Mononuclear cell (primary cell): ENCODE measurements around the gene KLHDC9. TPM values are rescaled to one million over a fixed set of nuclear protein-coding genes. Genes with fewer than 3 reads are reported as not detected.
A peak's percentile ranks its signal among the peaks of the same experiment; 100 is the strongest.
"Not testable (repeated sequence)": the region's sequence is repeated elsewhere in the genome, so short reads cannot be mapped to it uniquely, and the experiment has no call there.

Experiments used
- H3K27me3 ChIP-seq: 2 replicates; pipeline ENCODE4 v1.6.0; 2011; ENCODE audit warnings: low read length, control low read depth; ENCODE audit not compliant: insufficient read depth
- H3K4me1 ChIP-seq: 2 replicates; pipeline ENCODE4 v1.5.1; 2011; ENCODE audit warnings: mild to moderate bottlenecking, low read length, control low read depth; ENCODE audit not compliant: insufficient read depth
- H3K4me3 ChIP-seq: 2 replicates; pipeline ENCODE4 v1.5.1; 2011; ENCODE audit warnings: mild to moderate bottlenecking, low read length, moderate library complexity
- H3K9me3 ChIP-seq: 2 replicates; pipeline ENCODE4 v1.5.1; 2011; ENCODE audit warnings: low read depth, mild to moderate bottlenecking, control low read depth, low read length
- total RNA-seq: library from RNA; depleted of rRNA; stranded (reverse); fragments of >200 nt; gene quantifications from one replicate; pipeline ENCODE4 v1.2.3, GENCODE V29; 2012

KLHDC9 gene, protein sequence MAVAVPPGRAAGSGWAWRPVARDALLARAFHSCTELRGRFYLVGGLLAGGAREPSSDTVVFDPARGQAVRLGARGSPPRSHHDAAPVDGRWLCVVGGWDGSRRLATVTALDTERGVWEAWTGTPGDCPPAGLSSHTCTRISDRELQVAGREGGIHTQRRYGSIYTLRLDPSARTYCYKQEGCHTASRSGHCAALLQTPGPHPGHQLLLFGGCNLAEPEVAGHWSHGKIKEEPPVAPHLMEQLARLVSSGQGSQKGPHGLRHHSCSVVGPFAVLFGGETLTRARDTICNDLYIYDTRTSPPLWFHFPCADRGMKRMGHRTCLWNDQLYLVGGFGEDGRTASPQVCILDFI
- total RNA-seq: not detected

DNA sequence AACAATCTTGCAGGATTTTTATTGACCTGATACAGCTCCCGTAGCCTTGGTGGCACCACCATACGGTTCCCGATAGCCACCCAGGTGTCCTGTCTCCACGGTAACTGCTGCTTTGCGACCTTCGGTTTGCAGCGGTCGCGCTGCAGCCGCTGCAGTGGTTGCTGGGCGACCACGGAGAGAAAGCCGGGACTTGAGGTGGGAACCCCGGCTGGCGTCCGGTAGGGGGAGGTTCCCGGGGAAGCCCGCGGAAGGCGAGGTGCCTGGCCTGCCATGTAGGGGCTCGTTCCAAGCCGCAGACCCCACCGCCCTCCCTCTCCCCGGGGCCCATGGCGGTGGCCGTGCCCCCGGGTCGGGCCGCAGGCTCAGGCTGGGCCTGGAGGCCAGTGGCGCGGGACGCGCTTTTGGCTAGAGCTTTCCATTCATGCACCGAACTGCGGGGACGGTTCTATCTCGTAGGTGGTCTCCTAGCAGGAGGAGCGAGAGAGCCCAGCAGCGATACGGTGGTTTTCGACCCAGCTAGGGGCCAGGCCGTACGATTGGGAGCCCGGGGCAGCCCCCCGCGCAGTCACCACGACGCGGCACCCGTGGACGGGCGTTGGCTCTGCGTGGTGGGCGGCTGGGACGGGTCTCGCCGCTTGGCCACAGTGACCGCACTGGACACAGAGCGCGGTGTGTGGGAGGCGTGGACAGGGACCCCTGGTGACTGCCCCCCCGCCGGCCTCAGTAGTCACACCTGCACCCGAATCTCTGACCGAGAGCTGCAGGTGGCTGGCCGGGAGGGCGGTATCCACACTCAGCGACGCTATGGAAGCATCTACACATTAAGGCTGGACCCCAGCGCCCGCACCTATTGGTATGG, at the start of gene KLHDC9:
Gene KLHDC9, plus strand, starts transcription at position 152 of the 859 bp plus-strand sequence. Its CDS starts 175 bp downstream, at position 327.
- no peaks in the 10 kb centered on the region for H3K27me3 ChIP-seq
- no peaks in the 10 kb centered on the region for H3K9me3 ChIP-seq
- peaks cover 34% of the 10 kb centered on the region for H3K4me1 ChIP-seq
- H3K4me3 ChIP-seq: peak within 1 kb of the TSS; percentile 45

DNA sequence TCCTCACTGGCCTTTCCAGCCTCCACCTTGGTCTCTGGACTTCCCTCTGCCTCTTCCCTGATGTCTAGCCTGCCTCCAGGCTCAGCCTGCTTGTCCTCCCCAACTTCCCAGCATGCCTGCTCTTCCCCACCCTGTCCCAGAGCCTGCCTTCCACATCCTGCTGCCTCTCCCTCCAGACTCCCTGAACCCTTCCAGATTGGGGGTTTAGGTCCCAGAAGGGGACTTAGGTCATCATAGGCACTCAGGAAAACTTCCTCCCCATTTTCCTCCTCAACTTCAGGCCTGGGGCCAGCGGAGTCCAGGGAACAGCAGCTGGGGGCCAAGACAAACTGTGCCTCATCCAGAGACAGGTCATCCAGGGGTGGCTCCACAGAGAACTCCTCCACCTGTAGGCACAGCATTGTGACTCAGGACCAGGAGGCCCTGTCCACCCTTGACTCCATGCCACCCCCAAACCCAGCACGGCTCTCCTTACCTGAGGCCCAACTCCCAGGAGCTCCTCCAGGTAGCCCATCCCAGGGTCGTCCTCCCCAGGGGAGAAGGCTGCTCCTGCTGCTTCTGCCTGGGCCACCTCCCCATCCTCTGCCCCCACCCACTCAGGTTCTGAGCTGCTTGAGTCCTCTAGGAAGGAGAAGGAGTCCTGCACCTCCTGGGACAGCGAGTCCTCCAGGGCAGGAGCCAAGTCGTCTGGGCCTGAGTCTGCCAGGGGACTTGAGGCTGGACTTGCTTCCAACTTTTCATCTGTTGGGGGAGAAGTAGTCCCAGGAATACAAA, 49.0 kb upstream of the KLHDC9 start:
- H3K4me3 ChIP-seq: no peak overlapping the region
- H3K27me3 ChIP-seq: no peaks in the 10 kb centered on the region
- H3K4me1 ChIP-seq: peaks cover 52% of the 10 kb centered on the region
- H3K9me3 ChIP-seq: no peaks in the 10 kb centered on the region

DNA sequence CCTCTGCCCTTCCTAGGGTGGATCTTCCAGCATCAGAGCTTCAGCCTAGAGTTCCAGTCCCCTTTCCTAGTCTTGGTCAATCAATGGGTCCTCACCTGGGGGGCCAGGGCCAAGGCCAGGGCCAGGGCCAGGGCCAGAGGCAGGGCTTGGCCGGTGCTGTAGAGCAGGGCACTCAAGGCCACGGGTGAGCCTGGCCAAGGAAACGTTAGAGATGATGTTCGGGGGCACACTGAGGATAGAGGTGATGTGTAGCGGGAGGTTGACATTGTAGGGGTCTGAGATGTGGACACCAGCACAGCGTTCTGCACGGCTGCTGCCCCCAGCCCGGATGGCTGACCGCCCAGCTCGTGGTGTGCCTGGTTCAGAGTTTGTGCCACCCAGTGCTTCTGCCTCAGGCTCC, 46.9 kb upstream of the KLHDC9 start:
- H3K4me3 ChIP-seq: no peak overlapping the region
- H3K4me1 ChIP-seq: peaks cover 44% of the 10 kb centered on the region
- H3K9me3 ChIP-seq: no peaks in the 10 kb centered on the region
- no peaks in the 10 kb centered on the region for H3K27me3 ChIP-seq

DNA sequence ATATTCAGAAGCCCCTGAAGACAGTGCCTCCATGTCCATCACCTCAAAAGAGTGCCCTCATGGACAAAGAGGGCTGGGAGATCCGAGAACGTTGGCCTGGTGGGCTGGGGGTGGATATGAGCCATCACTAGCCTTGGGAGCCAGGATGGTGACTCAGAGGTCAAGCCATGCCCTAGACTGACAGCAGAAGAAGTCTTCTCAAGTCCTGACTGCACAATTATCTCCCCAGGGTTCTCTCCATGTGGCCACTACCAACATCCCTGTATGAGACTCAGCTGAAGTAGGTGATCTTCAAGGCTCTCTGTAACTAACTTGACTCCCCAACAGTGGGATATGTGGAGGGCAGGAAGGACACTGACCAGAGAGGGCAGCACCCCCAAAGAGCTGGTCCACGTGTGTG, 45.3 kb upstream of the KLHDC9 start:
- H3K9me3 ChIP-seq: no peaks in the 10 kb centered on the region
- H3K27me3 ChIP-seq: no peaks in the 10 kb centered on the region
- peaks cover 27% of the 10 kb centered on the region for H3K4me1 ChIP-seq
- no peak overlapping the region for H3K4me3 ChIP-seq

DNA sequence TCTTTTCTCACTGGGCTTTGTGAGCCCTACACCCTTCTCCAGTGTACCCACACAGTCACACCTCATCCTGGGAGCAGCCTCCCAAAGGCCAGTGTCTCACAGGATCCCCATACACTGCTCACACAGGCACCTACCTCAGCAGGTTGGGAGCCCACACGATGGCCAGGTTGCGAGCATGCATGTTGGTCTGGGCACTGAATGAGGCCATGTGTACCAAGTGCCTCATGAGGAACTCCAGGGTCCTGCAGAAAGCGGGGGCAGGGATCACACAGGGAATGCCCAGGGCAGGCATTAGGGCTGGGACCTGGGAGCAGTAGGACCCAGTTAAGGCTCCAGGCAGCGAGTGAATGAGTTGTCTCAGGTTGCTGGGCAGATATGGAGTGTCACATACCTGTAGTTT, 43.9 kb upstream of the KLHDC9 start:
- Histone ChIP-seq H3K4me3 (no peak overlapping the region), H3K9me3 (no peaks in the 10 kb centered on the region), H3K27me3 (no peaks in the 10 kb centered on the region), H3K4me1 (peaks cover 15% of the 10 kb centered on the region)

DNA sequence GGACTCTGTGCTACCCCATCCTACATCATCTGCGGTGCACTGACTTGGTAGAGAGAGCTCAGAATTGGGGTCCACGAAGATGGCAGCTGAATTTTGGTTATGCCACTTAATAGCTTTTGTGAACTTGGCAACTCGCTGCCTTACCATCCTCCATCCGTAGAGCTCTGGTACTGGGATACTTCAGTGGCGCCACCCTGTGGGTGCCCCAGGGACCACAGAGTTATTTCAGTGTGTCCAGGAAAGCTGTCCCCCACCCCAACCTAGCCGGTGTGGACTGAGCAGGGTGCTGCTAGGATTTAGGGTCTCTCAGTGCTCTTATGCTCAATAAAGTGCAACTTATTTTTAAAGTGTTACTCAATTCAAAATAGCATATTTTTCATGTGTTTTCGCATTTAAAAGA, 43.4 kb upstream of the KLHDC9 start:
- Histone ChIP-seq H3K27me3 (no peaks in the 10 kb centered on the region), H3K4me1 (peaks cover 16% of the 10 kb centered on the region), H3K9me3 (no peaks in the 10 kb centered on the region), H3K4me3 (no peak overlapping the region)

DNA sequence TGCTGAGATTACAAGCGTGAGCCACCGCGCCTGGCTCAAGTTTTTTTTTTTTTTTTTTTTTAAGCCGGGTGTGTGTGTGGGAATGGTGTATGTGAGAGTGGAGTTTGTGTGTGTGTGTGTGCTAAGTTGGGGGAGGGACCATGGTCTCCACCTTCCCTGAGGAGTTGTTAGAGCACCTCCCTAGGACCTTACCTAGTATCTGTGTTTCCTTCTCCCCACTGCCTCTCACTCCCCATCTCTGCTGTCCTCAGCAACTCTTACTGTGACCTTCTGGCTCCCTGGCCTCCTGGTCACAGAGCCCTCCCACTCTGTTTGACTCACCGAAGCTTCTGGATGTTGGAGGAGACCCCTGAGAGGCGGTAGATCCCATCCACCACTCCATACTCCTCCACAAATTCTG, 38.9 kb upstream of the KLHDC9 start:
- Histone ChIP-seq H3K4me1 (peaks cover 48% of the 10 kb centered on the region), H3K4me3 (no peak overlapping the region), H3K9me3 (no peaks in the 10 kb centered on the region), H3K27me3 (no peaks in the 10 kb centered on the region)

DNA sequence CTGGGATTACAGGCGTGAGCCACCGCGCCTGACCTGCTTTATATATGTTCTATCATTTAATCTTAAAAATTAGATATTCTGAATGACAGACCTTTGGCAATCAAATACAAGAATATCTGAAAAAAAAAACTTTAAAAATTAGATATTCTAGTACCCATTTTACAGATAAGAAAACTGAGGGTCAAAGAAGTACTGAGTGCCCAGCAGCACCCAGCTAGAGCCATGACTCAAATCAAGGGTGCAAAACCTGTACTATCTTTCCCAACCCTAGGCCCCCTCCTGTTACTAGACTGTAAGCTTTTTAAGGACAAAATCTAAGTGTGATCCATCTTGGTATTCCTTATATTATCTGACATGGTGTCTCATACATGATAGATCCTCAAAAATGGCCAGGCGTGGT, 36.7 kb upstream of the KLHDC9 start:
- Histone ChIP-seq H3K9me3 (no peaks in the 10 kb centered on the region), H3K4me3 (no peak overlapping the region), H3K27me3 (no peaks in the 10 kb centered on the region), H3K4me1 (peaks cover 68% of the 10 kb centered on the region)

DNA sequence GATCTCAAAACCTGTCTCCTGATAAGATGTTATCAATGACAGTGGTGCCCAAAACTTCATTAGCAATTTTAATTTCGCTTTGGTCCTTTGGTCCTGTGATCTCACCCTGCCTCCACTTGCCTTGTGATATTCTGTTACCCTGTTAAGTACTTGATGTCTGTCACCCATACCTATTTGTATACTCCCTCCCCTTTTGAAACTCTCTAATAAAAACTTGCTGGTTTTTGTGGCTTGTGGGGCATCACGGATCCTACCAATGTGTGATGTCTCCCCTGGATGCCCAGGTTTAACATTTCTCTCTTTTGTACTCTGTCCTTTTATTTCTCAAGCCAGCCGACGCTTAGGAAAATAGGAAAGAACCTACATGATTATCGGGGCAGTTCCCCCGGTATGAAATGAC, 34.2 kb upstream of the KLHDC9 start:
- H3K4me3 ChIP-seq, H3K9me3 ChIP-seq, H3K27me3 ChIP-seq: not testable (repeated sequence)
- peaks cover 86% of the 10 kb centered on the region for H3K4me1 ChIP-seq

DNA sequence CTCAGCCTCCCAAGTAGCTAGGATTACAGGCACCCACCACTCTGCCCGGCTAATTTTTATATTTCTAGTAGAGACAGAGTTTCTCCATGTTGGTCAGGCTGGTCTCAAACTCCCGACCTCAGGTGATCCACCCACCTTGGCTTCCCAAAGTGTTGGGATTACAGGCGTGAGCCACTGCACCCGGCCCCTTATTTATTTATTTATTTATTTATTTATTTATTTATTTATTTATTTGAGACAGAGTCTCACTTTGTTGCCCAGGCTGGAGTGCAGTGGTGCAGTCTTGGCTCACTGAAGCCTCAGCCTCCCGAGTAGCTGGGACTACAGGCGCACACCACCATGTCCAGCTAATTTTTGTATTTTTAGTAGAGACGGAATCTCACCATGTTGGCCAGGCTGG, 32.5 kb upstream of the KLHDC9 start:
- H3K9me3 ChIP-seq, H3K27me3 ChIP-seq, H3K4me3 ChIP-seq: not testable (repeated sequence)
- peaks cover 78% of the 10 kb centered on the region for H3K4me1 ChIP-seq

DNA sequence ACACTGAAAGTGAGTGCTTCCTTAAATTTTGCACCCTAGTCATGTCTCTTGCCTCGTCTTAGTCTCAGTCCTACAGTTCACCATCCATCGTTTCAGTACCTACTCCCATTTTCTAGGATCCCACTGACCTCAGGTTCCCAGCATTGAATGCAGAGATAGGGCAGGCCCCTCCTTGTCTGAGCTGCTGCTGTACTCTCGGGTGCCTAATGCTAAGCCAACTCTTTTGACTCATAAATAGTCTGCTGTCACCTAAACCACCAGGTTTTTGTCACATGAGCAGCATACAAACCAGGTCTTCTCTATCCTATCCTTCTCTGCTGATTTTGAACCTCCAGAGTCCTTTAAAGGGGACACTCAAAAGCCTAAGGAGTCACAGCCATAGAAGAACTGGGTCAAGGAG, 31.5 kb upstream of the KLHDC9 start:
- Histone ChIP-seq H3K9me3 (no peaks in the 10 kb centered on the region), H3K4me3 (no peak overlapping the region), H3K27me3 (no peaks in the 10 kb centered on the region), H3K4me1 (peaks cover 82% of the 10 kb centered on the region)

DNA sequence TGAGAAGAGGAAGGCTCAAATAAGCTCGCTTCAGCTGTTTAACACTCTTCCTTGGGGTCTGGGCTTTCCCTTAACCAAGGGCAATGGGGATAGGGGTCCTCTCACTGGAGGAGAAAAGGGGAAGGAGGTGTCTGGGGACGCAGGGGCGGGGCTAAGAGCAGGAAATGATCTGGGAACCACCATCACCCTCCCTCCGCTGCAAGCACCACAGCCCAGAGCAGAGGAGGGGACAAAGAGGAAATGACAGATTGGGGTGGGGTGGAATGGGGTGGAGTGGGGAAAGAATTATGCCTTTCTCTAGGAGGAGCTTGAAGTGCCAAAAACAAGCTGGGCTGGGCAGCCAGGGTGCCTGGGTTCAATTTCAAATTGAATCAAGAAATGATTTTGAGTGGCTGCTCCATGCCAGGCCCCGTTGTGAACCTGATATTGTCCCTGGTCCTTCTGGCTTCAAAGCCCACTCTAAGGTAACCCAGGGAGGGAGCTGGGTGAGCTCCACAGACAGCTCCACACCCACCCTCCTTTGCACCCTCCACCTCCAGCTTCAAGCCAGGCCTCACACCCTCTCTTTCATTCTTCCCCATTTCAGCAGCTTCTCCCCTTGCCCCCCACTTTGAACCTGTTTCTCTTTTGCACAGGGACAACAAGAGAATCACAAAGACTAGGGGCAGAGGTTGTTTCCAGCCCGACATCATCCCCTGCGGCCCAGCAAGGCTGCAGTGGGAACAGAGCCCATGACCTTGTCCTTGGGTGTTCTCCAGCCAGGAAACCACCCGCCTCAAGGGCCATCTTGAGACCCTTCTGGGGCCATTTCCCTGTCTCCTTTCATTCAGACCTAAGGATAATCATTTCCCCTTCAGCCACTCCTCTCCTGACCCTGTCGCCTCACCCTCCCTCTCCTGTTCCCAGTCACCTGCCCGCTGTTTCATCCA, 29.6 kb upstream of the KLHDC9 start:
- Histone ChIP-seq H3K9me3 (no peaks in the 10 kb centered on the region), H3K4me3 (peak overlapping the region; percentile 94), H3K27me3 (no peaks in the 10 kb centered on the region), H3K4me1 (peaks cover 69% of the 10 kb centered on the region)

DNA sequence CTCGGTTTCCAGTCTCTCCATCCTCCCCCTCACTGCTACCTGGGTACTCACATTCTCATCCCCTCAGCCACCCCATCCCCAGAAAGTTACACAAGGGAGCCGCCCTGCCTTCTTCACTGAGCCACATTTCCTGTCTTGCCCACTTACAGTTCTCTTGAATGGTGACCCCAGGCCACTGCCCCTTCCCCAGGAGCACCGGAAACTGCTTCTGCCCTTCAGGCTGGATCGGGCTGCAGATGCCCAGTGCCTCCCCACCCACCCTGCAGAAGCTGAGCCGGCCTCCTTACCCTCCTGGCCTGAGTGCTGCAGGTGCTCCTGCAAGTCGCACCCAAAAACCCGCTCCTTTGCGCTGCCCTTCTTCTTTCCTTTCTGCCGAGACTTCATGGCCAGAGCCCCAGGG, 28.9 kb upstream of the KLHDC9 start:
- peaks cover 62% of the 10 kb centered on the region for H3K4me1 ChIP-seq
- no peaks in the 10 kb centered on the region for H3K27me3 ChIP-seq
- no peaks in the 10 kb centered on the region for H3K9me3 ChIP-seq
- peak overlapping the region; percentile 94 for H3K4me3 ChIP-seq

DNA sequence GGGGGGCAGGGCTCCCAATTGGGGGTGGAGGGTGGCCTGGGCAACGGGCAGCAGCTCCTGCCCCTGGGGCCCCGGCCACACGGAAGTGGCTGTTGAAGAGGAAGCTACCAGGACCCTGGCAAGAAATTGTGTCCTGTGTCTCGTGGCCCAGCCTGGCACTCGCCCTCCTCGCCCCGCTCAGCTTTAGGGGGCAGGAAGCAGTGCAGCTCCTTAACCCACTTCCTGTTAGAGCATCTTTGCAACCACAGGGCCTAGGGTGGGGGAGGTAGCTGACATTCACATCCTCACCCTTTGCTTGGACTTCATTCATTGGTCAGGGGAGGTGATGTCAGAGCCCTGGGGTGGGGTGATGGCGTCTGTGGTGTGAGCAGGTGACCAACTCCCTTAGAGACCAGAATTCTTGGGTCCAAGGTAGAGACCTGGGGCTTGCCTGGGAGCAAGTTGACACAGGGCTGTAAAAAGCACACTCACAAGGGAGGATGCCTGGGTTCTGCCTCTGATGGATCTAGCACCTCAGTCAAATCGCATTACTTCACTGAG, 28.4 kb upstream of the KLHDC9 start, which contains the start of gene ARHGAP30:
Gene ARHGAP30, minus strand, starts transcription at position 161 of the 540 bp plus-strand sequence. CDS start 267 bp downstream, outside the sequence.
- peak within 1 kb of the TSS; percentile 94 for H3K4me3 ChIP-seq

More for the DNA sequence above, 28.4 kb upstream of the KLHDC9 start, which contains the start of gene ARHGAP30:
- no peaks in the 10 kb centered on the region for H3K27me3 ChIP-seq
- H3K9me3 ChIP-seq: no peaks in the 10 kb centered on the region
- peaks cover 57% of the 10 kb centered on the region for H3K4me1 ChIP-seq
